Measurements from ENCODE around the gene IL21.

DNA sequence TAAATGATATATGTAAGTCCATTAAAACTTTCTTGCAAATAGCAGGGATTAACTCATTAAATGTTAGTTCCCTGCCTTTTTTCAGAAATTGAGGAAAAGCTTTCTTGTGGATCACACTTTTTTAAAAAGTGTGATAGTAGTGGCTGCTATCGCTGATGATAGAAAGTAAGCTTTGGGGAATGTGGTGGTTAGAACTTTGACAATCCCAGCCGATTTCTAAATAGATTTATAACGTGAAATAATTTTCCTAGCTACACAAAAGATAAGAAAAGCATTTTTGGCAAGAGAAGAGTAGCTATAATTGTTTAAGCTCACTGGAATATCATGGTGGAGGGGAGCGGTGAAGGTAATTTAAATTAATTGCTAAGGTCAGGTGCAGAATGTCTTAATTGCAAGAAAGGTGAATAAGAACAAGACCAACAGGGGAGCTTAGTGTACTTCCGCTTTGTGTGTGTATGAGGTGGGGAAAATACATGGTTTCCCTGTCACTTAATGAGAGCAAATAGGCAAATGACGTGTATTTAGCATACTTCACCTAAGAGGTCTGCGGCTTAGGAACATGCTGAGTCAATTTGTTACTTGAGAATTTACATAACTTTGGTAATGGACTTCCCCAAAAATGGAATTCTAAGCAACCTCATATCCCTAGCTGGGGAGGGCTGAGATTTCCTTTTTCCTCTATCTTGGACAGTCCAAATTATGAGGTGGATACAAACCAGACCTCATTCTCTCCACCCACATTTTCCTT is 11.7 kb upstream of the IL21 start:
- TF ChIP-seq, protein P1, sequence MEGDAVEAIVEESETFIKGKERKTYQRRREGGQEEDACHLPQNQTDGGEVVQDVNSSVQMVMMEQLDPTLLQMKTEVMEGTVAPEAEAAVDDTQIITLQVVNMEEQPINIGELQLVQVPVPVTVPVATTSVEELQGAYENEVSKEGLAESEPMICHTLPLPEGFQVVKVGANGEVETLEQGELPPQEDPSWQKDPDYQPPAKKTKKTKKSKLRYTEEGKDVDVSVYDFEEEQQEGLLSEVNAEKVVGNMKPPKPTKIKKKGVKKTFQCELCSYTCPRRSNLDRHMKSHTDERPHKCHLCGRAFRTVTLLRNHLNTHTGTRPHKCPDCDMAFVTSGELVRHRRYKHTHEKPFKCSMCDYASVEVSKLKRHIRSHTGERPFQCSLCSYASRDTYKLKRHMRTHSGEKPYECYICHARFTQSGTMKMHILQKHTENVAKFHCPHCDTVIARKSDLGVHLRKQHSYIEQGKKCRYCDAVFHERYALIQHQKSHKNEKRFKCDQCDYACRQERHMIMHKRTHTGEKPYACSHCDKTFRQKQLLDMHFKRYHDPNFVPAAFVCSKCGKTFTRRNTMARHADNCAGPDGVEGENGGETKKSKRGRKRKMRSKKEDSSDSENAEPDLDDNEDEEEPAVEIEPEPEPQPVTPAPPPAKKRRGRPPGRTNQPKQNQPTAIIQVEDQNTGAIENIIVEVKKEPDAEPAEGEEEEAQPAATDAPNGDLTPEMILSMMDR (optimal IDR thresholded peaks at IDR 0.05 in 1 of 3, IDR thresholded peaks at IDR 0.05 in 1 of 3, conservative IDR thresholded peaks at IDR 0.05 in 1 of 3; ENCODE audit: extremely low read depth in 1 of 3, insufficient read depth in 2 of 3, low read length in 3 of 3), result no peak
- TF ChIP-seq EZH2 (IDR thresholded peaks at IDR 0.05; ENCODE audit: low read length), result no peak

Data from keratinocyte (primary cell).